ENCODE data around the gene DDOST.

Gene DDOST

DNA sequence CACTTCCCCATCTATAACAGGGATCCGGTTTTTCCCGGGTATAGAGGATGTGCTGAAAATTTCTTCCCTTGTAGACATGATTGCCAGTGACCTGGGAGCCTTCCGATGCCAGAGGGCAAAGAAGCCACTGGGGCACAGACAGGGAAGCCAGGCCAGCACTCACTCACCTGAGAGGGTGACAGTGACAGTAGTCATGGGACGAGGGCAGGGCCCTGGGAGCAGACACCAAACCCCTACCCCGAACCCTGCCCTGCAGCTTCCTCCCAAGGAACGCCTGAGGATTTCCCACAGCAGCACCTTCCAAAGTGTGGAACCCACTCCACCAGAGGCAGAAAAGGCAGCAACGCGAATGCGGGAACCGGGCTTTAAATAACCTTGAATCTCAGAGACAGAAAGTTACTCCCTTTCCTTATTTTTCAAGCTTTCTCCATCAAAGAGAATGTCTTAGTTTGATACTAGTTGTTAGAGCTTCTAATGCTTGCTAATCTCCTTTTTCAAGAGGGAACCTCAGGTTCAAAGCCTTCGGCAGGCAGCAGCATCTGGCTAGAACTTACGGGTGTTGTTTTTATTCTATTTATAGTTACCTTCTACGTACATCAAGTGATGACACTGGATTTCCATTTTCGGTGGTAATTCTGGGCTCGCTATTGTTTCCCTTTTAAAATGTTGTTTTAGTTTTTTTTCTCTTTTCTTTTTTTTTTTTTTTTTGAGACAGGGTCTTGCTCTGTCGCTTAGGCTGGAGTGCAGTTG lies 2.8 kb downstream of the DDOST start:
- DNase-seq, result no peak

DNA sequence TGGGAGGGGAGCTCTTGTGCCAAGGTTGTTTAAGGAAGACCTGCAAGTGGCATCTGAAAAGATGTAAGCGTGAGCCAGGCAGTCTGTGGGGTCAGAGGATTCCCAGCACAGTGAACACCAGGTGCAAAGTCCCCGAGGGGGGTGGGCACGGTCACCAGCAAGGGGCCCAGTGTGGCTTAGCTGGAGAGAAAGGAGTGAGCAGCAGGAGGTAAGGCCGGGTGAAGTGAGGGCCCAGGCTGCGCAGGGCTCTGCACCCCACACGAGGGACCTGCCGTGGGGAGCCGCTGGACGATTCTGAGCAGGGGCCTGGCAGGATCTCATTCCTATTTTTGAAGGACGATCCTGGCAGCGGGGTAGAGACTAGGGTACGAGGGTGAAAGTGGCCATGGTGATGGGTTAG lies 4.1 kb downstream of the DDOST start:
- DNase-seq, result no peak

DNA sequence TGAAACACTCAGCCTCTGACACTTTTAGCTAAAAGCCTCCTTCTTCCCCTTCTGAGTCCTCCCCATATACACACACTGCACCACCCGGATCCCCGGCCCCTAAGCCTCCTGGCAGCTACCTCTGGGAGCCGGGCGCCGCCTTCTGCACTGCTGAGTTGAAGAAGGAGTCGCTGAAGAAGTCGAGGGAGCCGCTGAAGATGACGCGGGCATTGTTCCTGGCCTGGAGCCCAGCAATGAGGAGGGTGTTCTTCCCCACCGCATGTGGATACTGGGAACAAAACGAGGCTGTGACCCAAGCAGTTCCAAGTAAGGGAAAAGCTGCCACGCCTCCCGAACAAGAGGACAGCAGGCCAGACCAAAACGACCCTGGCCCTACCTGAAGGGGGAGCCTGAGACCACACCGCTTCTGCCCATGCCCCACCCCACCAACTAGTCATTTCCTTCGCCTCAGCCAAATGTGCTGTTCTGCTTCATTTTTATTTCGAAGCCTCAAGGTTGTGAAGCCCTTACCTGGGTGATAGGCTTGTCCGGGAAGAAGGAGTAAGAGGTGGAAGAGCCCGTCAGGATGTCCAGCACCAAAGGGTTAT lies 7.0 kb downstream of the DDOST start:
- DNase-seq, result no peak

DNA sequence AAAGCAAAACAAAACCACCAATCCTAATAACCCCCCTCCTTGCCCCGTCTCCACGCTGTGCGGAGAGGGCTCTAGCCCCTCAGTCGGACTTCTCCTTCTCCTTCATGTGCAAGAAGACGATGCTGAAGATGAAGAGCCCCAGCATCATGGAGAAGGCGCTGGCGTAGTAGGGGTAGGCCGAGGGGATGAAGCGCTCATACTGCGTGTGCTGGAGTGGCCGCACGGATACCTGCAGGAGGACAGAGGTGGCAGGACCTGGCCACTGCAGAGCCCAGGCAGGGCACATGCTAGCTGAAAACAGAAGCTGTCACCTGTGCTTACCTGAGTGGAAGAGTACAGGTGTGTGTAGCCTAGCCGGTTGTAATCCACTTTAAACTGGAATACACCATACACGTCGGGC lies 8.9 kb downstream of the DDOST start:
- no peak for DNase-seq

DNA sequence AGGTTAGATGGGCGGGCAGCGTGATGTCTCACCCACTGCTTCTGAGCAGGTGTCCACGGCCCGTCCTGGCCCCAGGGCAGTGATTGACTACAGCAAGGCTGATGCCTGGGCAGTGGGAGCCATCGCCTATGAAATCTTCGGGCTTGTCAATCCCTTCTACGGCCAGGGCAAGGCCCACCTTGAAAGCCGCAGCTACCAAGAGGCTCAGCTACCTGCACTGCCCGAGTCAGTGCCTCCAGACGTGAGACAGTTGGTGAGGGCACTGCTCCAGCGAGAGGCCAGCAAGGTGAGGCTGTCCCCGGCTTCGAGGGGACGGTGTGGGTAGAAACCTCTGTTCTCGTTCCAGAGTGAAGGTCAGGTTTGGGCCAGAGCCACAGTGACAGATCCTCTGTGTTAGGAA lies 12.2 kb downstream of the DDOST start:
- no peak for DNase-seq

DNA sequence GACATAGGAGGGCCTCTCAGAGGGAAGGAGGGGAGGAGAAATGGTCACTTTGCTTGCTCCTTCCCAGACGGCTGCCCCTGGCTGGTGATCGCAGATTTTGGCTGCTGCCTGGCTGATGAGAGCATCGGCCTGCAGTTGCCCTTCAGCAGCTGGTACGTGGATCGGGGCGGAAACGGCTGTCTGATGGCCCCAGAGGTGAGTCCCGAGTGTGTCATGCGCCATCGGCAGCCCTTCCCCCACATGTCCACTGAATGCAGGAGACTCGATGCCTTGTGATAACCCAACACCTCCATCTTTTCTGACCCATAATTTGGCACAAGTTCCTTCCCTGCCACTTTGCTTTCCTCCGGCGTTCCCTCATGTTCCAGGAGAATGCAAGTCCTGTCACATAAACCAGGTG lies 12.7 kb downstream of the DDOST start:
- DNase-seq, result no peak

DNA sequence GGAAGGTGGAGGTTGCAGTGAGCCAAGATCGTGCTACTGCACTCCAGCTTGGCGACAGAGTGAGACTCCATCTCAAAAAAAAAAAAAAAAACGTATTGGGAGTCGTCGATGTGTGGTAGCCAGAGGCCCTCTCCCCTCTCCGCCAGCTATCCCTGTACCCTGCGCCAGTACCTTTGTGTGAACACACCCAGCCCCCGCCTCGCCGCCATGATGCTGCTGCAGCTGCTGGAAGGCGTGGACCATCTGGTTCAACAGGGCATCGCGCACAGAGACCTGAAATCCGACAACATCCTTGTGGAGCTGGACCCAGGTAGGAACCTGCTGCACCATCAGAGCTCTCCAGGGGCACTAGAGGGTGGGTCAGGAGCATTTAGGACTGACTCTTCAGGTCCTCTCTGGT lies 15.8 kb downstream of the DDOST start:
- no peak for DNase-seq

DNA sequence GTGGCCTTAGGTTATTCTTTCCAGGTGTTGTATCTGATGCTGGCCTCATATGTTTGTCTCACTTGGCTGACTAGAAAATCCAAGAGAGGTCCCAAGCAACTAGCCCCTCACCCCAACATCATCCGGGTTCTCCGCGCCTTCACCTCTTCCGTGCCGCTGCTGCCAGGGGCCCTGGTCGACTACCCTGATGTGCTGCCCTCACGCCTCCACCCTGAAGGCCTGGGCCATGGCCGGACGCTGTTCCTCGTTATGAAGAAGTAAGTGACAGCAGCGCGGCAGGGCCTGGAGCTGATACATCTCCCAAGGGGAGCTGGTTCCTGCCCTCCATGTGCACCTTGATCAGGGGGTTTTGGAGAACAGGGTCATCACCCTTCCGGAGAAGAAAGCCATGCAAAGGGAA lies 16.8 kb downstream of the DDOST start:
- no peak for DNase-seq

DNA sequence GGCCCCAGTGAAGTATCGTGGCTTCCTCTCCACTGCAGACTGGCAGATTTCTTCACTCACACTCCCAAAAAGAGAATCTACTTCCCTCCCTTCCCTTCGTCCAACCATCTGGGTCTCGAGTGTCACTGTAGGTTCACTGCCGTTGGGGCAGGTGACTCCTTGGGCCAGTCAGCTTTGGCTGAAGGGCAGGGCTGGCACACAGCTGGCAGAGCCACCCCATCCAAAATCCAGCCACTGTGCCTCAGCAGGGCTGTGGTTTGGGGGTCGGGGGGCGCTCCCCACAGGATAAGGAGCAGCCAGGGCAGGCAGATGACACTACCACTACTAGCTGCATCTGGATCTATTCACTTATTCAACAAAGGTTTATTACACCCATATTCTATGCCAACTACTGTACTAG lies 18.1 kb downstream of the DDOST start:
- DNase-seq, result no peak

DNA sequence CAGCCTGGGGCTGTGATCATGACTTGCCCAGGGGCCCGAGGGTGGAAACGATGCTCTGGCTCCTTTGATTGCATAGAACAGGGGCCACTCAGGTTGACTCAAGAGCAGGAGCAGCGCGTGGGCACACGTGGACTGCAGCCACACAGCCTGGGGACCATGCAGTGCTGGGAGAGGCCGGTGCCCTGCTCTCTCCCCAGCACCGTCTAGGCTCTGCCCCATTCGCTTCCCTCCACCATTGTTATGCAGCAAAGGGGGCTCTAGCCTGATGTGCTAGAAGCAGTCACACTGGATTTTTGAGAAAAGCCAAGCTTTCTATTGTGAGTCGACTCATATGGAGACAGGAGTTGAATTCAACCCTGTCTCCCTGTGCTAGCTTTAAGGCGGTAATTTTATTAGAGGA lies 19.2 kb downstream of the DDOST start:
- no peak for DNase-seq

DNA sequence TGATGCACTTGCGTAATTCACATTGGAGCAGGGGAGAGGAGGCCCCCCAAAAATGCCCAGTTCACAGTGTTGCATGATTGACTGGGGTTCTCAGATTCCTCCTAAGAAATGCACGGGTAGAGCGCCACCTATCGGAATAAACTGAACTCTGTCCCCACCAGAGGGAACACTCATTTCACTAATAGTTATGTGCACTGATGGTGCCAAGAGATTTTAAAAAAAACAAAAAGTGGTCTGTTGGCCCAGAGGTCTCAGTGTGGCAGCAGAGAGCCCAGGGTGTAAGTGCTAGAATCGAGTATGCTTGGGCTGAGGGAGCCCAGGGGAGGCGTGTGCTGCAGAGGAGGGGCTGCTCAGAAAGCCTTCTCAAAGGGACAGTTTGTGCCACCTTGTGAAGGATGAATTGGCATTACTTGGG lies 21.0 kb downstream of the DDOST start:
- peak; percentile 71 for DNase-seq

DNA sequence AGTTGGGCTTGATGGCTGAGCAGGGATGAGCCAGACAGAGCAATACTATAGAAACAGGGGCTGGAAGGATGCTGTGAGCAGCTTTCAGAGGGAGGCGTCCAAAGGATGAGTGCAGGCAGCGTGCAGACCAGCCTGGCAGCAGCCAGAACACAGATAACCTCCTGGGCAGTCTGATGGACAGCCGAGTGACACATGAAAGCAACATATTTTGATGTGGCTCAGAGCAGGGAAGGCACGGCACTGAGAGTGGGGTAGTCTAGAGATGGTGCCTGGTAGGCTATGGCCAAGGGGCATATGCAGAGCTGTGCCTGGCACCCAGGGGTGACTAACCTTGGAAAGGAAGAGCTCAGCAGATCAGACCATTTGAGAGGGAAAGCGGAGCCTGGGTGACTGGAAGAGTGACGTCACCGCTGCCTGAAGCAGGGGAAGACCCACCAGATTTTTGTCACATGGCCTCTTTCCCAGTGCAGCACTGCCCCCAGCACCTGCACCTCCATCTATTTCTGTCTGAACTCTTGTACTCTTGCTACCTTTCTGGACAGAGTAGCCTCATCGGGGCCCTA lies 24.3 kb downstream of the DDOST start:
- no peak for DNase-seq

DNA sequence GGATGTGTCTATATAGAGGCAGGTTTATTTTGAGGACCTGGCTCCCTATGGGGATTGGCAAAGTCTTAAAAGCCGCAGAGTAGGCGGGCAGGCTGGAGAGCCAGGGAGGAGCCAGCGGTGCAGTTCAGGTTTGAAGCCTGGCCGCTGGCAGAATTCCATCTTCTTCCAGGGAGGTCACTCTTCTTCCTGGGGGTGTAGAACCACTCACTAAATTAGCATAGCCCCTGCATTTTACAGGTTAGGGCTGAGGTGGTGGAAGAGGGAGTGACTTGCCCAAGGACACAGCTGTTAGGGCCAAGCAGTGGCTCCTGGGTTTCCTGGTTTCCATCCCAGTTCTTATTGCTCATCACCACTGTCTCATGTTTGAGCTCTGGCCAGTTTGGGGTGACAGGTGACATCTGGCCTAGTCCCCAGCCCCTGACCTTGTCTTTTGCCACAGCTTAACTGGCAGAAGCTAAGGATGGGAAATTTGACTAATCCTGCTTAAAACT lies 26.5 kb downstream of the DDOST start:
- peak; percentile 42 for DNase-seq

DNA sequence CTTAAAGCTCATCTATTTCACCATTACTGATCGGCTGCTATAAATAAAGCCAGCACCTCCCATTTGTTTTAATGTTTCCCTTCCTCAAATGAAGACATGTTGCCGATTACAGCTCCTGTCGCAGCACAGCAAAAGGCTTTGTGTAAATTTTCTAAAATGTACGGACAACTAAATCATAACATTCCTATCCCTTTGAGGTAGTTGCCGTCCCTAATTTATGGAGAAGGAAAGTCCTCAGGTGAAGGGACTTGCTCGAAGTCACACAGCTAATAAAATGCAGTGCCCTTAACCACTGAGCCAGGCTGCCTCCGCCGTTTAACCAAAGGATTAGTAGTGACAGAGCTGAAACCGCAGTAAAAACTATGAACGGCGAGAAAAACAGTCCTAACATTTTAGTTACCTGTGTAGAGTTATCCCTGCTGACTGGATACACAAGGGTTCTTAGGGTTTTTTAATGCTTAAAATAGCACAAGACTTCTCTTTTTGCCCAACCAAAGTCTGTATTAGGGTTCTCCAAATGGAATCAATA lies 27.0 kb downstream of the DDOST start:
- DNase-seq, result no peak

DNA sequence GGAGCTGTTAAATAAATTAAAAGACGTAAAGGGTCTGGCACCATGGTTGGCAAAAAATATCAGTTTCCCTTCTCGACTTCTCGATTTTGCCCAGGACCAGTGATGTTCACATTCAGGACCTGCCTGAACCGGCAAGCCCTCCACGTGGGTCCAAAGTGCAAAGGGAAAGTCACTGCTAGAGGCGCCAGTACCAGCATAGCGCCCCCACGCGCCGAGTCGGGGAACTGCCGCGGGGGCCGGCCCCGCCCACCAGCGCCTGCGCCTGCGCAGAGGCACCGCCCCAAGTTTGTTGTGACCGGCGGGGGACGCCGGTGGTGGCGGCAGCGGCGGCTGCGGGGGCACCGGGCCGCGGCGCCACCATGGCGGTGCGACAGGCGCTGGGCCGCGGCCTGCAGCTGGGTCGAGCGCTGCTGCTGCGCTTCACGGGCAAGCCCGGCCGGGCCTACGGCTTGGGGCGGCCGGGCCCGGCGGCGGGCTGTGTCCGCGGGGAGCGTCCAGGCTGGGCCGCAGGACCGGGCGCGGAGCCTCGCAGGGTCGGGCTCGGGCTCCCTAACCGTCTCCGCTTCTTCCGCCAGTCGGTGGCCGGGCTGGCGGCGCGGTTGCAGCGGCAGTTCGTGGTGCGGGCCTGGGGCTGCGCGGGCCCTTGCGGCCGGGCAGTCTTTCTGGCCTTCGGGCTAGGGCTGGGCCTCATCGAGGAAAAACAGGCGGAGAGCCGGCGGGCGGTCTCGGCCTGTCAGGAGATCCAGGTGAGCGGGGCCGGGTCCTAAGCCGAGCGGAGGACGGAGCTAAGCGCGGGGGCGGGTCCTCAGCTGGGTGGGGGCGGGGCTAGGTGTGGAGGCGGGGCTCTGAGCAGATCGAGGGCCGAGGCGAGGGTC lies 27.7 kb downstream of the DDOST start, which contains the start of gene PINK1:
Gene PINK1 (plus strand): TSS at position 269 of the 875 bp plus-strand sequence. CDS start 91 bp downstream, at position 360.
- DNase-seq, result peak; percentile 92

DNA sequence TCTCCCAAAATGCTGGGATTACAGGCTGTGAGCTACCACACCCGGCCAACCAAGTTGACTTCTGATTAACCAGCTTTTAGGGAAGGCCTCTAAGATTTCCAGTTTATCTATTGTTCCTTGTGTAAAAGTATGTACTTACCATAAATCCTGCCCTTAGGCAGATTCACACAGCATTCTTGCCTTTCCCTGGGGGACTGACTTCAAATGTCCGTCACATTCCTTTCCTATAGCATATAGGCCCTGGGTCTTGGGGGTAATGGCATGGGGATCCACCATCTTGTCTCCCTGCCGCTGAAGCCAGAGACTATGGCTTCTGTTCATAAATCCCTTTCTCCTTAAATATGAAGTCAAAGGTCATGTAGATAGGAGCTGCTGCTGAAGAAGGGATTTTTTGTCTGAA lies 28.8 kb downstream of the DDOST start:
- no peak for DNase-seq

DNA sequence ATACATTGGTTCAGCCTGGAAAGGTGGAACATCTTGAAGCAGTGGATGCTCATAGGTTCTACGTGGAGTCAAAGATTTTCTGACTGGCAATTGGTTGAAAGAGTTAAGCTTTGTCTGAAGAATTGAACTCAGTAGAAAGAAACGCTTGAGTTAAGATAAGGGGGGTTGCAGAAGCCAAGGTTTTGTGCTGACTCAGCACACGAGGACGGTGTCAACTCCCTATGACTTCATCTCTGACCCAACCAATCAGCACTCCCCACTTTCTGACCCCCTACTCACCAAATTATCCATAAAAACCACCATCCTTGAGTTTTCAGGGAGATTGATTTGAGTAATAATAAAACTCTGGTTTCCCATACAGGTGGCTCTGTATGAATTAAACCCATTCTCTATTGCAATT lies 30.4 kb downstream of the DDOST start:
- no peak for DNase-seq

DNA sequence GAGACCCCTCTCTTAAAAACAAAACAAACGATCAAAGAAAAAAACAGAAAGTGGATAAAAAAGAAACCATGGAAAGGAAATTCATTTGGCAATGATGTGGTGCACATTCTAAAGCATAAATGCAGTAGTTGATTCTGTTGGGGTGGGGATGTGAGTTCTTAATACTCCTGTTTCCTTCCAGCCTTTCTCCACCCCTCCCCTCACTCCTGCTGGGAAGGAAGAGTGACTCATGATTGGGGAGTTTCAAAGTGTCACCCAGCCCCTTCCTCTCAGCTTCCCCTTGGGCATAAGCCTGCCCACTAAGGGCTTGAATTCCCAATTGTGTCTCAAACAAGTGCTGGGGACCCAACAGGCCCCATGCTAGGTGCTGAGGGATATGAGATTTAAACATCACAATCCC lies 34.6 kb downstream of the DDOST start:
- no peak for DNase-seq

DNA sequence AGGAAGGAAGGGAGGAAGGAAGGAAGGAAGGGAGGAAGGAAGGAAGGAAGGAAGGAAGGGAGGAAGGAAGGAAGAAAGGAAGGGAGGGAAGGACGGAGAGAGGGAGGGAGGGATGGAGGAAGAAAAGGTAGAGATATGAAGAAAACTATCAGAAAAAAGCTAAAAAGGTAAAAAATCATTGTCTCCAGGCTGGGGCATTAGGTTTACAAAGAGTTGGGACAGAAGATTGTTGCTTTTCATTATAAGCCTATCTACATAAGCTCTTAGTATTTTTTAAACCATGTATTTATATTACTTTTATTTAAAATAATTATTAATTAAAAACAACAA lies 35.1 kb downstream of the DDOST start:
- DNase-seq, result no peak

DNA sequence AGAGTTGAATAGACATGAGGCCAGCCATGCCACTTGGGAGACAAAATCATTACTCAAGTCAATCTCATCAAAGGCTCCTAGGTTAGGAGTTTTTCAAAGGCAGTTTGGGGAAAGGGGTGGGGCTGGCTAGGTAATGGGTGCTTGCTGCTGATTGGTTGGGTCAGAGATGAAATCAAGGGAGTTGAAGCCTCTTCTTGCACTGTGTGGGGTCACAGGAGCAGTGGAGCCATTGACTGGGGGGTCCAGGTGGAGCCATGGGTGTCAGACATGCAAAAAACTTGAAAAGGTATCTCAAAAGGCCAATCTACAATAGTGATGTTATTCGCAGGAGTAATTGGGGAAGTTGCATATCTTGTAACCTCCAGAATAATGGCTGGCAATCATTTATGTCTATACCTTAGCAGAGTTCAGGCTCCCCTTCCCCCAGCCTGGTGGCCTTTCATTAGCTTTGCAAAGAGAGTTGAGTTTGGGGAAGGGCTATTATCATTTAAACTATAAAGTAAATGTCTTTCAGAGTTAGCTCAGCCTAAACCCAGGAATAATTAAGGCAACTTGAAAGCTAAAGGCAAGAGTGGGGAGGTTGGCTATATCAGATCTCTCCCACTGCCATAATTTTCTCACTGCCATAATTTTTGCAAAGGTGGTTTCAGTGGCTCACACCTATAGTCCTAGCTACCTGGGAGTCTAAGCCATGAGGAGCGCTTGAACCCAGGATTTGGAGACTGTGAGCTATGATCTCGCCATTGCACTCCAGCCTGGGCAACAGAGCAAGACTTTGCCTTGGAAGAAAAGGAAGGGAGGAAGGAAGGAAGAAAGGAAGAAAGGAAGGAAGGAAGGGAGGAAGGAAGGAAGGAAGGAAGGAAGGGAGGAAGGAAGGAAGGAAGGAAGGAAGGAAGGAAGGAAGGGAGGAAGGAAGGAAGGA lies 35.7 kb downstream of the DDOST start:
- DNase-seq, result no peak

DNA sequence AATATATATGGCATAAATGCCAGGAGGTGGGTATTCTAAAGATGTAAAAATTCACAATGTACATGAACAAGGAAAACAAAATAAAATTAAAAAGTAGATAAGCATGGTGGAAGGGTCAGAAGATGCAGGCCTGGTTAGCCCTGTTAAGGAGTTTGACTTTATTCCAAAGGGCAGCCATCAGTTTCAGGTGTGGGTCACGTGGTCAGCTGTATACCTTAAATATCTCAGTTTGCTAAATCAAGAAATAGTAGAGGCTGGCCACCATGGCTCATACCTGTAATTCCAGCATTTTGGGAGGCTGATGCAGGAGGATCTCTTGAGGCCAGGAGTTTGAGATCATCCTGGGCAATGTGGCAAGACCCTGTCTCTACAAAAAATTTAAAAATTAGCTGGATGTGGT lies 36.5 kb downstream of the DDOST start:
- no peak for DNase-seq

DNA sequence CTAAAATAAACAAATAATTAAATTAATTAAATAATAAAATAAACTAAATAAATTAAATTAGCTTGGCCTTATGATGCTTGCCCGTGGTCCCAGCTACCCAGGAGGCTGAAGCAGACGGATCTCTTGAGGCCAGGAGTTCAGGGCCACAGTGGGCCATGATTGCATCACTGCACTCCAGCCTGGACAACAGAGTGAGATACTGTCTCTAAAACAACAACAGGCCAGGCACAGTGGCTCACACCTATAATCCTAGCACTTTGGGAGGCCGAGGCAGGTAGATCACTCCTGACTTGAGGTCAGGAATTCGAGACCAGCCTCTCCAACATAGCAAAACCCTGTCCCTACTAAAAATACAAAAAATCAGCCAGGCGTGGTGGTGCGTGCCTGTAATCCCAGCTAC lies 40.2 kb downstream of the DDOST start:
- DNase-seq, result no peak
